ENCODE measurements around the gene PDGFRB. TPM values are rescaled to one million over a fixed set of nuclear protein-coding genes. Genes with fewer than 3 reads are reported as not detected.

PDGFRB gene
- total RNA-seq, 1 donor from 2014 or later, result 54.6 TPM

- DNase-seq (ENCODE audit: low spot score), result no peak
- intact Hi-C loops (cut with DNase I), result no loop called here
Measured at GRCh38 chr5:150184006-150184405, 28.4 kb upstream of the PDGFRB start.

GRCh38 chr5:150183436-150183835 lies 27.8 kb upstream of the PDGFRB start:
- intact Hi-C loops (cut with DNase I), result no loop called here
- no peak for DNase-seq (ENCODE audit: low spot score)

- DNase-seq (ENCODE audit: low spot score), result no peak
- intact Hi-C loops (cut with DNase I), result no loop called here
Measured at GRCh38 chr5:150182774-150183173, 27.1 kb upstream of the PDGFRB start.

DNA sequence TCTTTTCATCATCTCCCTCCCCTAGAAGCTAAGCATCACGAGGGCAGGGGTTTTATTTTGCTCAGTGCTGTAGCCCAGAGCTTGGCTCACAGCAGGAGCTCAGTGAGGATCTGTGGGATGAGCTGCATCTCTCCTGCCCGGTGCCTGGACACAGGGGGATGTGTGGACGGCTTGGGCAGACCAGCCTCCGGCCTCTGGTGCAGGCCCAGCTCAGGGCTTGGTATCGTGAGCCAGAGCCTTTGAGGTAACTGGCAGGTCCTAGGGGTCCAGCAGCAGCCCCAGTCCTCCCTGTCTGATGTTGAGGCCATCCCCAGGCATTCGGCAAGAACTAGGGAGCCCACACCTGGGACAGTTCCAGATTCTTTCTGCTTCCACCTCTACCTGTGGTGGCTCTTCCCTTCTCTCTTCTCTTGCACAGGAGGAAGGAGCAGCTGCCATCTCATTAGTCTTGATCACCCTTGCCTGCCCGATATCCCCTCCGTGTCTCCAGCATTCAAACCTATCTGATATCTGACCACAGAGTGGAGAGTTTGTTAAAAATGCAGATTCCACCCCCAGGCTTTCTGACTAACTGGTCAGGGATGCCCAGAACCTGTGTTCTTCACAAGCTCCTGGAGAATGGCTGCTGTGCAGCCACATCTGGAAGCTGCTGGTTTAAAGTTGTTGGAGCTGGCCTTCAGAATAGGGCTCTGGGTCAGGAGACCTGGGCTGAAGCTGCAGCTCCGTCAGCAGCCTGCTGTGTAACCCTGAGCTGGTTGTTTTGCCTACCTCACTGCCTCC lies 26.3 kb upstream of the PDGFRB start:
- intact Hi-C loops (cut with DNase I), result no loop called here
- DNase-seq (ENCODE audit: low spot score), result no peak

DNA sequence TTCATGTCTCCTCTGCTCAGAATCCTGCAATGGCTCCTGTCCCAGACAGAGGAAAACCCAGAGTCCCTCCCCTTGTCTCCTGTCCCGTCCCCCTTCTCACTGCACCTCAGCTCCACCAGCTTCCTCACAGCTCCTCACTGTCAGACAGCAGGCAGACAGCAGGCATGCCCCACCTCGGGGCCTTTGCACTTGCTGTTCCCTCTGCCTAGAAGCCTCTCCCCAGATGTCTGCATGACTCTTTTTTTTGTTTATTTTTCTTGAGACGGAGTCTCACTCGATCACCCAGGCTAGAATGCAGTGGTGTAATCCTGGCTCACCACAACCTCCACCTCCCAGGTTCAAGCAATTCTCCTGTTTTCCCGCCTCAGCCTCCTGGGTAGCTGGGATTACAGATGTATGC lies 25.4 kb upstream of the PDGFRB start:
- intact Hi-C loops (cut with DNase I), result no loop called here
- no peak for DNase-seq (ENCODE audit: low spot score)

DNA sequence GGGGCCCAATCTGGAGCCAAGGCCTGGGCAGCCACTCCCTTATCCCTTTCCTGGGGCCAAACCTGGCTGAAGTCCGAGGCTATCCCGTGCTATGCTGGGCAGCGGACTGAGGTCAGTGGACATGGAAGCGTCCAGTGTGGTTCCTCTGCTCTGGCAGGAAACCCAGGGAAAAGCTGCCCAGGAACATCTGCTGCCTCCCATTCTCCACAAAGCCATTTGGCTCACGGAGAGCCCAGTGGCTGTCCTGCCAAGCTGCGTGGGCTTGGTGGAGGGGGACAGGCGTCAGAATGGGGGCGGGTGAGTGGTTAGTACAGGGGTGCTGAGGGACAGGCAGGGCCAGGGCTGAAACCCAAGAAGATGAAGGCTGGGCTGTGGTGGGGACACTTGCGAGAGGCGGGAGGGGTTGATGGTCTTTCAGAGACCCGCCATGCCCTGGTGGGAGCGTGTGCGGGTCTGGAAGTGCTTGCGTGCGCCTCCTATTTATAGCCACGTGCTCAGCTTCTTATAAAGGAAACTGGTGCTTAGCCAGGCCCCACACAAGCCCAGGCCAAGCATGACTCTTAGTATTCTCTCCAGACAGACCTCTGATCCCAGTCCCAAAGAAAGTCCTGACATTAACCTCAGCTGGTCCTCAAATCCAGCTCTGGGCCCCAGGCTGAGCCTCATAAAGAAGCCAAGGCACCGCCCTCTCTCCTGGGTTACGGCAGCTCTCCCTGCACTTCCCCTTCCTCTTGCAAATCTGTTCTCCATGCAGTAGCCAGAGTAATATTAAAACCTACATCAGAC lies 24.8 kb upstream of the PDGFRB start:
- intact Hi-C loops (cut with DNase I), result no loop called here
- DNase-seq (ENCODE audit: low spot score), result peak; percentile 80

DNA sequence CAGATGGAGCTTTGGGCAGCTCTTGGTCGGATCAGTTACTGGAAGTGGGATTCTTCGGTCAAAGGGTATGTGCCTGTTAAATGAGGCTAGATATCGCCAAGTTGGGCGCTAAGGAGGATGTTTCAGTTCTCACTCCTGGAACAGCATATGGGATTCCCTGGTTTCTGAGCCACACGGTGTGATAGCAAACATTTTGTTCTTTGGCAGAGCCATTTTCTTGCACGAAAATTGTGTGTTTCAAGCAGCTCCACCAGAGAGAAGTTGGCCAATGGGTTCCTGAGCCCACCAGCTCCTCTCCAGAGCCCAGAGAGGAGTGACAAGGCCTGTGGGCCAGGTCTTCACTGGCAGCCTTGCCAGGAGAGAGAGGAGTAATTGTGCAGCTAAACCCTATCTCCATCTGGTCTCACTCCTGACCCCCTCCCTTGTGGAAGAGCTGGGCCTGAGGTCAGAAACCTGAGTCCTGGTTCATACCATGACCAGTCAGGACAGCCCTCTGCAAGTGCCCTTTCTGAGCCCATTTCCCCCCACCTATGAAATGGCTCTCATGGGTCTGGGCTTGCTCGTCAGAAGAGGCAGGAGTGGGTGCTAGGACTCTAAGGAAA lies 23.5 kb upstream of the PDGFRB start:
- intact Hi-C loops (cut with DNase I), result no loop called here
- no peak for DNase-seq (ENCODE audit: low spot score)

GRCh38 chr5:150178262-150178661 lies 22.6 kb upstream of the PDGFRB start:
- DNase-seq (ENCODE audit: low spot score), result no peak
- intact Hi-C loops (cut with DNase I), result no loop called here

DNA sequence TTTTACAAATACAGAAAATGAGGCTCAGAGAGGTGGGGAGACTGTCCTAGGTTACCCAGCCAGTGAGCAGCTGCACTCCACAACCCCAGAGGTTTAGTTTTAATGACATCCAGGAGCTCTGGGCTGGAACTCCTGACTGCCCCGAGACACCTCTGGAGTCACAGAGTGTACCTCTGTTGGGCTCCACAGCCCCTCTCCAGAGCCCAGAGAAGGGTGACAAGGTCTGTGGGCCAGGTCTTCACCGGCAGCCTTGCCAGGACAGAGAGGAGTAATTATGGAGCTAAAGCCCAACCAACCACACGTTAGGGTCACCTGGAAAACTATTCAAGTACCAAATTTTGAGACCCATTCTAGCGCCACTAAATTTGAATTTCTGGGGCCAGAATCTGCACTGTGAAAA lies 22.1 kb upstream of the PDGFRB start:
- no peak for DNase-seq (ENCODE audit: low spot score)
- intact Hi-C loops (cut with DNase I), result no loop called here

- no peak for DNase-seq (ENCODE audit: low spot score)
- intact Hi-C loops (cut with DNase I), result no loop called here
Measured at GRCh38 chr5:150176745-150177477, 21.3 kb upstream of the PDGFRB start.

DNA sequence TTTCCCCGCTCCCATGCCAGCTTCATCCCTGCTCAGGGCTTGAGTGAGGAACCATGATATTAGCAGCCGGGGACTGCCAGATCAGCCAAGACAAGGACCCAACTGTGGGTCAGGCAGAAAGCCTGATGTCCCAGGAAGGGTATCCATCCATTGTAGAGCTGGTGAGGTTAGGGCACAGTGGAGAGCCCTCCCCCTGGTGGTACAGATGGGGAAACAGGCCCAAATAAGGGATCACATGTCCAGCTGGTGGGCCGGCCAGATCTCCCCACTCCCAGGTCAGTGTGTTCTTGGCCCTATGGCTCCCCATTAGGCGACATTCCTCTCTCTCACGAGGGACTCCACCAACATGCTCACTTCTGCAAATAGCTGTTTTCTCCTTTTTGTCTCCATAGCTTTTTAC lies 19.9 kb upstream of the PDGFRB start:
- DNase-seq (ENCODE audit: low spot score), result no peak
- intact Hi-C loops (cut with DNase I), result no loop called here

- intact Hi-C loops (cut with DNase I), result no loop called here
- no peak for DNase-seq (ENCODE audit: low spot score)
Measured at GRCh38 chr5:150175076-150175475, 19.4 kb upstream of the PDGFRB start.

GRCh38 chr5:150174285-150174684 lies 18.6 kb upstream of the PDGFRB start:
- intact Hi-C loops (cut with DNase I), result no loop called here
- DNase-seq (ENCODE audit: low spot score), result no peak

DNA sequence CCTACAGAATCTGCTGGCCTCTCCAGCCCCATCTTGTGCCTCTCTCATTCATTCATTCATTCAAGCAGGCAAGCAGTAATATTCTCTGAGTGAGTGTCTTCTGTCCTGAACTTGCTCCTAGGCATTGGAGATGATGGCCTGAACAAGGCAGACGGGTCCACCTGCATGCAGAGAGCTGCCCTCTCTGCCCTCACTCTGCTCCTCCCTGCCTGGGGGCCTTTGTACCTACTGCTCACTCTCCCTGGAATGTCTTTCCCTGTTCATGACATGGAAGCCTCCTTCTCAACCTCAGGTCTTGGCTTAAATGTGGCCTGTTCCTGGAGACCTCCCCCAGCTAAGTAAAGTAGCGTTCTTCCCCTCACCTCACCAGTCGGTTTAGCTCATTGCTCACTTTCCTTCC lies 17.5 kb upstream of the PDGFRB start:
- intact Hi-C loops (cut with DNase I), result no loop called here
- DNase-seq (ENCODE audit: low spot score), result no peak

DNA sequence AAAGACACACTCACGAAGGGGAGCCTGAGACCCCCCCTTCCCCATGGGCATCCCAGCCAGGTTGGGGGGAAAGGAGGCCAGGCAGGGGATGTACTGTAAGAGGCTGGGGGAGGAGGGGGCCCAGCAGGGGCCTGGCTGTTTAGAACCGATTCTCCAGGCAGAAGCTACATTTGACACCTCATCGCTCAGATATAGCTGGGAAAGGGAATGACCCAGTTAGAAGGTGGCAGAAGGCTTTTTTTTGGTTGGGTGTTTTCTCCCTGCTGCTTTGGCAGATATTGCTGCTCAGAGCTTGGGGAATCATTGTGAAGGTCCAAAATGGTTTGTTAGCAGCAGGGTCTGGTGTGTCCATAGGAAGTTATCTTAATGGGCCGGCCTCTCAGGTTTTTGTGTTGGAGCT lies 16.9 kb upstream of the PDGFRB start:
- intact Hi-C loops (cut with DNase I), result no loop called here
- no peak for DNase-seq (ENCODE audit: low spot score)

- DNase-seq (ENCODE audit: low spot score), result no peak
- intact Hi-C loops (cut with DNase I), result no loop called here
Measured at GRCh38 chr5:150172145-150172544, 16.5 kb upstream of the PDGFRB start.

DNA sequence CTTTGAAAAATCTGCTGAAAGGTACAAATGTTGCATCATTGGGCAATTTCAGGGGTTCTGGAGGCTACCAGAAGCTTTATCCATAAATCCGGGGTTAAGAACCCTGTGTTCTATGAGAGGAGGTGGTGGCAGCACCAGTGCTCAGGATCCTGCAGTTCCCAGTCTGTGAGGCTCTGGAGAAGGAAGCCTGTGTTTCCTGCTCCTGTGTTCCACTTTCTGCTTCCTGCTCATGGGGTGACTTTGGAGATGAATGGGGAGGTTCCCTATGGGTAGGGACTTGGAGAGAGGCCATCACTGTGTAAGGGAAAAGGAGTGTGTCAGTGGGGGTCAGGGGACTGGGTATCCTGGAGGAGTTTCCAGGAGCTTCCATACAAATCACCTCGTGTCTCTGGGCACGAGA lies 13.2 kb upstream of the PDGFRB start:
- DNase-seq (ENCODE audit: low spot score), result no peak
- intact Hi-C loops (cut with DNase I), result no loop called here

GRCh38 chr5:150167908-150168307 lies 12.3 kb upstream of the PDGFRB start:
- intact Hi-C loops (cut with DNase I), result no loop called here
- DNase-seq (ENCODE audit: low spot score), result no peak

DNA sequence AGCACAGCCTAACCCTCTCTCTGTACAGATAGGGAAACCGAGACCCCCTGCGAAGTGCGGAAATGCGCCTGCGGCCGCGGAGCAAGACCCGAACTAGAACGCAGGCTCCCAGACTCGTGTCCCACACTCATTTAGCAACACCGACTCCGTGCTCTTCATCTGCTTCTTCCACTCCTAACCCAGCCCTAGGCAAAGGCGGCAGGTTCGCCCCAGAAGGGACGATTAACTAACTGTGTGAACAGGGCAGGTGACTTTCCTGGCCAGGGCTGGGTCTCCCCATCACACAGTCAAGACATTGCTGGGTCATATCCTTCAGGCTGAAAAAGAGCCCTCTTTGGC lies 11.8 kb upstream of the PDGFRB start:
- intact Hi-C loops (cut with DNase I), result no loop called here
- no peak for DNase-seq (ENCODE audit: low spot score)

Measured in cardiac septum (tissue), 1 donor.